Suppressor macrophage treated with lipopolysaccharide for 4 hours (primary cell): ENCODE results near the gene PARP6.

Experiments used
- DNase-seq: peaks from one replicate; pipeline ENCODE4 v3.0.0-alpha.2; 2020

Gene PARP6, protein sequence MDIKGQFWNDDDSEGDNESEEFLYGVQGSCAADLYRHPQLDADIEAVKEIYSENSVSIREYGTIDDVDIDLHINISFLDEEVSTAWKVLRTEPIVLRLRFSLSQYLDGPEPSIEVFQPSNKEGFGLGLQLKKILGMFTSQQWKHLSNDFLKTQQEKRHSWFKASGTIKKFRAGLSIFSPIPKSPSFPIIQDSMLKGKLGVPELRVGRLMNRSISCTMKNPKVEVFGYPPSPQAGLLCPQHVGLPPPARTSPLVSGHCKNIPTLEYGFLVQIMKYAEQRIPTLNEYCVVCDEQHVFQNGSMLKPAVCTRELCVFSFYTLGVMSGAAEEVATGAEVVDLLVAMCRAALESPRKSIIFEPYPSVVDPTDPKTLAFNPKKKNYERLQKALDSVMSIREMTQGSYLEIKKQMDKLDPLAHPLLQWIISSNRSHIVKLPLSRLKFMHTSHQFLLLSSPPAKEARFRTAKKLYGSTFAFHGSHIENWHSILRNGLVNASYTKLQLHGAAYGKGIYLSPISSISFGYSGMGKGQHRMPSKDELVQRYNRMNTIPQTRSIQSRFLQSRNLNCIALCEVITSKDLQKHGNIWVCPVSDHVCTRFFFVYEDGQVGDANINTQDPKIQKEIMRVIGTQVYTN

DNA sequence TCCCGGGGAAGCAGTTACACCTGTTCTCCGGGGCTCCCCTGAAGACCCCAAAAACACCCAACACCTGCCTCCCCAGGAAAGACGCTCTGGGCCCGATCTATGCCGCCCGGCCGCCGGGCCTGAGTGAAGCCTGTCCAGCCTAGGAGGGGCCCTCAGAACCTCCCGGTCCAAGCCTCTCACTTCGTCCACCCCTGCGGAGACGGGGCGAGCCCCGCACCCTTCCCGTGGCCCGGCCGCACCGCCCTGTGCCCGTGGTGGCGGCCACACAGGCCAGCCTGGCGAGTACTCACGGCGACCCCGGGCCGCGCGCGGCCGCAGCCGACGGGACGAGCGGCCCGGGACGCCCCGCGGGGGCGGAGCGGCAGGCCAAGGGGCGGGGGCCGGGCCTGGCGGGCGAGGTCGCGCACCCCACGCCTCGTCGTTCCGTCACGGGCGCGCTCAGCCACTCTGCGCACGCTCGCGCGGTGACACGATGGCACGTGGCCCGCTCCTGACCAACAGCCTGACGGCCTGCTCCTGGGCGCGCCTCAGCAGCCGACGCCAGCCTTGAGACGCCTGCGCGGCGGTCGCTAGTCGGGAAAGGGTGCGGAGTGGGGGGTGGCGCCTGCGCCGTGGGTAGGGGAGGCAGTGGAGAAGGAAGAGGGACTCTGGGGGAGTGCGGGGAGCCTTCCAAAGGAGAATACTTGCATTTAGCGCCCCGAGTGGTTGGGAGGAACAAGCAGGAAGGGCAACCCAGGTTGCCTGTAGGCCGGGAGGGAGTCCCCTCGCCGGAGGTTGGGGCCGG is at the start of gene PARP6:
TSS of gene PARP6 (minus strand) at position 342 of the 784 bp plus-strand sequence. CDS start 5,077 bp downstream, outside the sequence.
- peak; percentile 99 for DNase-seq

DNA sequence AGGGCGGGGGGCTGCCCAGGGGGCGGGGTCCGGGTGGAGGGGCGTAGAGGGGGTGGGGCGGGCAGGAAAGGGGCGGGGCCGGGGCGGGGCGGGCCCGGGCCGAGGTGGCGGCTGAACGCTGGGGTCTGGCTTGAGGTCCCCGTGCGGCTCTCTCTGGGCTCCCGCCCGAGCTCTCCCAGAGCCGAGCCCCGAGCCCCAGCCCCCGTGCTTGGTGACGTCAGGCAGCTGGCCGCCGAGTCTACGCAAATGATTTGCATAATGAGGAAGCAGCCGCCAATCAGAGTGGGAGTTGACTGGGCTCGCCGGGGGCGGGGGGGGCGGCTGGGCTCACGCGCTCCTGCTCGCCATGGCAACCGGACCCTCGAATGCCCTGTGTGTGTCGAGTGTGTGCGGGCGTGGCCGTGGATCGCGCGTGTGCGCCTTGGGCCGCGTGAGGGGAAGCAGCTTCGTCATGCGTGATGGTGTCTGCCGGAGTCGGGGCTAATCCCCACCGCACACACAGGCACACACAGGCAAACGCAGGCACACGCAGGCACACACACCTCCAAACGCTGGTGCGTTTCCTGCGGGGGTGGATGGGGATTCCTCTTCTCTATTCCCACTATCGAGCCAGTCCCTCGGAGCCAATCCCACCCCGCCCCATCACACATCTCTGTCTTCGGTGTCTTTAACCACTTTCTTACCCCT is 47.8 kb upstream of the PARP6 start, which contains the start of gene CELF6:
TSS of gene CELF6 (minus strand) at position 173 of the 687 bp plus-strand sequence. CDS start 283 bp downstream, outside the sequence.
- DNase-seq = peak; percentile 88

- DNase-seq = peak; percentile 78
Observed at GRCh38 chr15:72319360-72319984, 47.1 kb upstream of the PARP6 start.

GRCh38 chr15:72318408-72318942 is 46.1 kb upstream of the PARP6 start:
- DNase-seq = no peak

DNA sequence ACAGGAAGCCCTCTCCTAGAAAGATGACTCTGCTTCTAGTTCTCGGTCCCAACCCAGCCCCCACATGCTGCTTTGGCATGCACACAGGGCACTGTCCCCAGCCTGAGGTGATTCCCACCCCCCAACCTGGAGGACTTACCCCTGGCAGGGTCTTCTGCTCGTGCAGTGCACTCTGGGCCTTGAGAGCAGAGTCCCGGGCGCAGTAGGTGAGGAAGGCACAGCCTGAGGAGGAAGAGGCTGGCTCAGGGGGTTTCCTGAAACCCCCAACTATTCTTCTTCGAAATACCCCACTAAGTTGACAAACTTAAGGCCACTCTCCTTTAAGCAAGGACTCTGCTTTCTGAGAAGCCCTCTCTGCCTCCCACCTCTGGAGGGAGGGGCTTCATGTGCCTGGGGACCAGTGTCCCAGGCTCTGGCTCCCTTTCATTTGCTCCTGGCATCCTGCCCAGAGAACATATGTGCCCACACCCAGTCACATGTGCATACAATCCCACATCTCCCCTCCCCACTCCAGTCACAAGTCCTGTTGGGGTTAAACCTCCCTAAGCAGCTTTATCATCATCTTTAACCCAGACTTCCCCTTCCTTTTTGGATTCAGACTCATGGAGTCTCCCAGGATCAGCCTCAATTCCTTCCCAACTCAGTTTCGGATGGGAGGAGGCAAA is 43.5 kb upstream of the PARP6 start:
- peak; percentile 43 for DNase-seq

DNA sequence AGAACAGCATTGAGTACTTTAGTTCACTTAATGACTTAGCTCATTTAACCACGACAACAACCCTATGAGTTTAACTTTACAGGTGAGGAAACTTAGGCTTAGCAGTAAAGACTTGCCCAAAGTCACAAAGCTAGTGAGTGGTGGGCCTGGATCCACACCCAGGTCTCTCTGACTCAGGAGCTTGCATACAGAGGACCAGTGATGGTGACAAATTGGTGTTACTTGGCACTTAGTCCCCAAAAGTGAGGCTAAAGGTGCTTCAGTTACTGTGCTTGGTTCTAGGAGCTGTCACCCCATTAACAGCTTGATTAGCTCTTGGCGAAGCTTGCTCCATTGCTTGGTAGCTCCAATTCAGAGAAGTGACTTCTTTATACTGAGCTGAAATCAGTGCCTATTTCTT is 41.5 kb upstream of the PARP6 start:
- no peak for DNase-seq

- DNase-seq = no peak
Observed at GRCh38 chr15:72313448-72313840, 41.1 kb upstream of the PARP6 start.

GRCh38 chr15:72312605-72313447 is 40.5 kb upstream of the PARP6 start:
- peak; percentile 77 for DNase-seq

GRCh38 chr15:72307026-72307425 is 34.7 kb upstream of the PARP6 start:
- DNase-seq = no peak

DNA sequence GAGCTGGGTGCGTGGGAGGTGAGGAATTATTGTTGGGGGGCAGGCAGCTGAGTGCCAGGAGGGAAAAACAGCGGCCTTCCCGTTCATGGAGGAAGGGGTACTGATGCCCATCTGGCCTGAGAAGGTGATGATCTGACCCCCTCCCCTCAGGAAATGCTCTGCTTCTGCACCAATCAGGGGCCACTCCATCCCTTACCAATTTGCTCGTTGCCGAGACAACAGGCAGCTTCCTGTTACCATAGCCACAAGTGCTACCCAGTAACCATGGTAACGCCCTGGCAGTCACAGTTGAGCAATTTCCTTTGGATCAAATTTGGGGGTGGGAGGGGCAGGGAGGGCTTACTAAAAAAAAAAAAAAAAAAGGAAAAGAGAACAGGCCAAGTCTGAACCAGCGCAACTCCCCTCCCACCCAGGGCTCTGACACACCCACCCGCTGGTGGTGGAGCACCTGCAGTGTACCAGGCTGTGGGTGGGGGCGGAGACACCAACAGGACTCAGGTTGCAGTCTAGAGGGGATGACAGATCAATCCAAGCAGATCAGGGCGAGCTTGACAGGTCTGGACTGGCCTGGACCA is 33.9 kb upstream of the PARP6 start:
- peak; percentile 37 for DNase-seq

- no peak for DNase-seq
Observed at GRCh38 chr15:72304596-72304995, 32.2 kb upstream of the PARP6 start.

GRCh38 chr15:72302955-72303354 is 30.6 kb upstream of the PARP6 start:
- DNase-seq = no peak

DNA sequence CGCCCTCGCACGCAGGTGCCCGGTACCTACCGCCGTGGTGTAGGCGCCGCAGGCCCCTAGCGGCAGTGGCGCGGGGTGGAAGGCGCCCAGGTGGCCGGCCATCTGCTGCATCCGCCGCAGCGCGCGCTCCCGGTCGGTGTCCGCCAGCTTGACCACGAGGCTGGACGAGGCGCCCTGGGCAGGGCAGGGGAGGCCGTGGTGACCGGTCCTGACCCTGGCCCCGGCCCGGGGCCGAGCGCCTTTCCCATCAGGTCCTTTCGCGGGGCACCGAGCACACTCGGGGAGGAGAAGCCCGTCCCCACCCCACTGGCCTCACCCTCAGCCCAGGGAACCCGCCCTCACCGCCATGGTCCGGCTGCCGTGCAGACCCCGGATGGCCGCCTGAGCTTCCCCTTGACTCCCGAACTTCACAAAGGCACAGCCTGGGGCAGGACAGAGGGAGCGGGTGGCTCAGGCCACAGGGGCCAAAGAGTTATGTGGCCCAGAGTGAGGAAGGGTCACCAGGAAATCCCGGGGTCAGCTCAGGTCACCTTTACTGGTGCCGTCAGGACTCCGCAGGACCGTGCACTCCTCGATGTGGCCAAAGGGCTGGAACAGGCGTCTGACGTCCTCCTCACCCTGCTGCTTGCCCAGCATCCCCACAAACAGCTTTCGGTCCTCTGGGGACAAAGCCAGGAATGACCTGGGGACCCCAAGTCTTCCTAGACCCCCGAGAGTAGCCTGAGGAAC is 17.4 kb upstream of the PARP6 start:
- DNase-seq = no peak

GRCh38 chr15:72288796-72289596 is 16.6 kb upstream of the PARP6 start:
- DNase-seq = no peak

GRCh38 chr15:72285927-72286516 is 13.7 kb upstream of the PARP6 start:
- peak; percentile 62 for DNase-seq

- DNase-seq = no peak
Observed at GRCh38 chr15:72285402-72285801, 13.0 kb upstream of the PARP6 start.

DNA sequence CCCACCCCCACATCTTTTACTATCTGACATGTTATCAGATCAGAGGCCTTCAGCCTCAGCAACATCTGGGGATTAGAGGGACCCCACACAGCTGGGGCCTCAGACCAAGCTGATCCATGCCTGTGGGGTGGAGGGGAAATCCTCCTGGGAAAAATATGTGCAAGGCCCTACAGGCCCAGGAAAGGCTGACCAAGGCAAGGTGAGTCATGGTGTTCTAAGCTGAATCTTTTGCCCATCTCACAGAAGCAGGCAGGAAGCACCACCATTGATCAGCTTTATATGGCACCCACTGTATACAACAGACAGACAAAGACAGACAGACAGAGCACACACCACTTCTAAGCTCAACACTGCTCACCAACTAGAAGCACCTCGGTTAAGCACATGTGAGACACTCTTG is 12.4 kb upstream of the PARP6 start:
- no peak for DNase-seq

GRCh38 chr15:72281713-72282112 is 9.4 kb upstream of the PARP6 start:
- DNase-seq = no peak
